SK-N-MC (cell line): ENCODE results near the gene DCDC2.
"Not testable (repeated sequence)": the region's sequence is repeated elsewhere in the genome, so short reads cannot be mapped to it uniquely, and the experiment has no call there.

Experiments
- DNase-seq: peaks from one replicate; pipeline ENCODE4 v3.0.0-alpha.2; 2011; ENCODE audit warnings: low read depth, low spot score
- H3K27ac ChIP-seq: fragments of 200-600 bp; sonication (generic); 2 replicates; pipeline ENCODE4 v1.5.1; 2016; ENCODE audit warnings: mixed run types
- H3K36me3 ChIP-seq: fragments of 200-600 bp; sonication (generic); 2 replicates; pipeline ENCODE4 v1.6.1; 2017; ENCODE audit warnings: antibody characterized with exemption, low read length, mixed read lengths; ENCODE audit not compliant: insufficient read depth
- H3K4me3 ChIP-seq: fragments of 200-600 bp; sonication (generic); 2 replicates; pipeline ENCODE4 v1.5.1; 2016
- H3K9ac ChIP-seq: fragments of 200-600 bp; sonication (generic); 2 replicates; pipeline ENCODE4 v1.8.0; 2017; ENCODE audit warnings: mixed run types, mixed read lengths; ENCODE audit not compliant: insufficient read length
- H3K9me3 ChIP-seq: fragments of 200-600 bp; sonication (generic); 2 replicates; pipeline ENCODE4 v1.6.1; 2017; ENCODE audit warnings: low read depth, mild to moderate bottlenecking, antibody characterized with exemption, low read length, moderate library complexity, mixed read lengths
- EZH2 ChIP-seq: fragments of 200-600 bp; sonication (generic); IDR thresholded peaks from one replicate; pipeline ENCODE4 v1.6.1; 2017; ENCODE audit warnings: antibody characterized with exemption
- FOXP2 ChIP-seq: optimal IDR thresholded peaks from 2 replicates; pipeline ENCODE3; 2011; ENCODE audit warnings: mild to moderate bottlenecking, moderate library complexity; ENCODE audit not compliant: insufficient read depth; ENCODE audit errors: extremely low read length, control extremely low read depth
- POLR2AphosphoS5 ChIP-seq: IDR thresholded peaks from 2 replicates; pipeline ENCODE4 v1.6.1; 2012; ENCODE audit warnings: mild to moderate bottlenecking, low read depth, low read length, borderline replicate concordance

The DCDC2 gene

GRCh38 chr6:24306038-24306437 is 51.8 kb downstream of the DCDC2 start:
- Histone ChIP-seq H3K27ac (no peak overlapping the region), H3K36me3 (no peaks in the 10 kb centered on the region; the same call in 1 of the 2 replicates), H3K9me3 (no peaks in the 10 kb centered on the region), H3K4me3 (no peak overlapping the region), H3K9ac (no peak overlapping the region)
- no peak for TF ChIP-seq POLR2AphosphoS5
- no peak for TF ChIP-seq EZH2
- TF ChIP-seq FOXP2, result no peak
- DNase-seq, result no peak

- no peak overlapping the region for H3K9ac ChIP-seq
- peaks cover 11% of the 10 kb centered on the region; the same call in 1 of the 2 replicates for H3K9me3 ChIP-seq
- no peak overlapping the region for H3K4me3 ChIP-seq
- peaks cover 29% of the 10 kb centered on the region for H3K36me3 ChIP-seq
- no peak overlapping the region for H3K27ac ChIP-seq
- DNase-seq, result no peak
- TF ChIP-seq EZH2 (no peak), FOXP2 (no peak), POLR2AphosphoS5 (no peak)
Observed at GRCh38 chr6:24296944-24297343, 60.9 kb downstream of the DCDC2 start.

- H3K27ac ChIP-seq, H3K4me3 ChIP-seq: not testable (repeated sequence)
- H3K9me3 ChIP-seq, result peaks cover 11% of the 10 kb centered on the region; the same call in 1 of the 2 replicates
Observed at GRCh38 chr6:24293852-24294251, 64.0 kb downstream of the DCDC2 start.

GRCh38 chr6:24287239-24287638 is 70.6 kb downstream of the DCDC2 start:
- Histone ChIP-seq H3K36me3 (peaks cover 16% of the 10 kb centered on the region; the same call in 1 of the 2 replicates), H3K9ac (no peak overlapping the region), H3K4me3 (no peak overlapping the region), H3K9me3 (0 out of 2 replicates have a peak, but pooled peaks cover 2% of the 10 kb centered on the region), H3K27ac (no peak overlapping the region)
- TF ChIP-seq POLR2AphosphoS5, result no peak
- no peak for DNase-seq

More at GRCh38 chr6:24293852-24294251, 64.0 kb downstream of the DCDC2 start:
- not testable (repeated sequence) for H3K9ac ChIP-seq, DNase-seq
- peaks cover 33% of the 10 kb centered on the region for H3K36me3 ChIP-seq

GRCh38 chr6:24284006-24284405 is 73.9 kb downstream of the DCDC2 start:
- 0 out of 2 replicates have a peak, but pooled peaks cover 2% of the 10 kb centered on the region for H3K9me3 ChIP-seq
- H3K27ac ChIP-seq, result peak overlapping the region; percentile 87
- DNase-seq, result no peak
- H3K9ac ChIP-seq, result no peak overlapping the region
- no peak for TF ChIP-seq FOXP2
- no peak for TF ChIP-seq POLR2AphosphoS5
- peak overlapping the region; percentile 65 for H3K4me3 ChIP-seq
- peaks cover 8% of the 10 kb centered on the region; the same call in 1 of the 2 replicates for H3K36me3 ChIP-seq

GRCh38 chr6:24283043-24283985 is 74.5 kb downstream of the DCDC2 start:
- no peak overlapping the region for H3K9ac ChIP-seq
- peaks cover 5% of the 10 kb centered on the region; the same call in 1 of the 2 replicates for H3K36me3 ChIP-seq
- TF ChIP-seq POLR2AphosphoS5 (peak; percentile 59; the same call in 1 of the 2 replicates), FOXP2 (no peak), EZH2 (no peak)
- DNase-seq, result peak; percentile 95
- H3K4me3 ChIP-seq, result peak overlapping the region; percentile 65
- H3K9me3 ChIP-seq, result 0 out of 2 replicates have a peak, but pooled peaks cover 2% of the 10 kb centered on the region
- H3K27ac ChIP-seq, result peak overlapping the region; percentile 87

- Histone ChIP-seq H3K27ac (peak overlapping the region; percentile 75; the same call in 1 of the 2 replicates), H3K4me3 (no peak overlapping the region), H3K9ac (peak overlapping the region; percentile 40), H3K9me3 (no peaks in the 10 kb centered on the region), H3K36me3 (peaks cover 3% of the 10 kb centered on the region; the same call in 1 of the 2 replicates)
- no peak for DNase-seq
- no peak for TF ChIP-seq POLR2AphosphoS5
- no peak for TF ChIP-seq FOXP2
- TF ChIP-seq EZH2, result no peak
Observed at GRCh38 chr6:24274441-24275083, 83.3 kb downstream of the DCDC2 start.

GRCh38 chr6:24273096-24273870 is 84.6 kb downstream of the DCDC2 start:
- no peaks in the 10 kb centered on the region for H3K9me3 ChIP-seq
- TF ChIP-seq FOXP2, result no peak
- DNase-seq, result no peak
- H3K36me3 ChIP-seq, result peaks cover 3% of the 10 kb centered on the region; the same call in 1 of the 2 replicates
- no peak overlapping the region for H3K27ac ChIP-seq
- no peak overlapping the region for H3K9ac ChIP-seq
- no peak overlapping the region for H3K4me3 ChIP-seq
